ENCODE results near the gene TRMT10A. TPM values are rescaled to one million over a fixed set of nuclear protein-coding genes. Genes with fewer than 3 reads are reported as not detected.

The TRMT10A gene
- total RNA-seq, 1 experiment from 2014 or later: 7.4 TPM

DNA sequence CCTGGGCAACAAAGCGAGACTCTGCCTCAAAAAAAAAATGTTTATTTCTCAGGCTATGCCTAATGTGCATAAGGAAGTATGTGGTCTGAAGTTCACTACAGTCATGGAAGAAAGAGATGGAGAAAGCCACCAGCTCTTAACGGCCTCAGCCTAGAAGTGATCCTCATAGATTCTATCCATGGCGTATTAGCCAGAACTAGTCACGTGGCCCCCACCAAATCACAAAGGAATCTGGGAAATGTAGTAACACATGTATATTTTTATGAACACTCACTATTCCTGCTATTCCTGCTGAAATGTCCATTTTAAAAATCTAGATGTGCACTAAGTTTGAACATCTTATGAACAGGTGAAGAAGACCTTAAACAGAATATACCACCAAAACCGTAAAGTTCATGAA is 44.6 kb upstream of the TRMT10A start:
- CTCF ChIA-PET: no interaction called here
- Histone ChIP-seq H3K79me2 (ENCODE audit: insufficient read depth, low read length) (no peaks in the 10 kb centered on the region), H3K9me3 (ENCODE audit: control insufficient read depth in 1 of 2, insufficient read depth in 1 of 2, low read depth in 1 of 2, low read length in 2 of 2) (no peaks in the 10 kb centered on the region), H3K9ac (ENCODE audit: low read length) (no peak overlapping the region), H3K36me3 (ENCODE audit: control insufficient read depth in 1 of 2, insufficient read depth in 2 of 2, low read length in 2 of 2) (no peaks in the 10 kb centered on the region), H3K4me3 (replicated peaks in 1 of 2; ENCODE audit: low read depth in 1 of 2, low read length in 2 of 2) (no peak overlapping the region), H3K27ac (ENCODE audit: low read depth, low read length) (no peak overlapping the region), H4K20me1 (ENCODE audit: insufficient read depth) (no peaks in the 10 kb centered on the region), H3K4me2 (ENCODE audit: low read length) (no peak overlapping the region), H3K27me3 (ENCODE audit: insufficient read depth, low read length) (no peaks in the 10 kb centered on the region), H2AFZ (ENCODE audit: low read depth, low read length, poor library complexity, severe bottlenecking) (no peak overlapping the region), H3K9me2 (ENCODE audit: insufficient read depth) (no peaks in the 10 kb centered on the region), H3K4me1 (ENCODE audit: control insufficient read depth in 1 of 2, insufficient read depth in 2 of 2, low read length in 2 of 2) (no peaks in the 10 kb centered on the region)
- no peak for DNase-seq (ENCODE audit: low read depth, low spot score)
- POLR2A ChIA-PET: no interaction called here
- intact Hi-C loops (cut with micrococcal nuclease): no loop called here
- RAD21 ChIA-PET (ENCODE audit: low non-redundant PET in 1 of 2, low total read pairs in 2 of 2, uncharacterized antibody in 2 of 2, unreplicated experiment in 2 of 2): no interaction called here
- TF ChIP-seq ATF3 (IDR thresholded peaks at IDR 0.05): no peak
- no peak for TF ChIP-seq EGR1 (IDR thresholded peaks at IDR 0.05; ENCODE audit: low read depth)
- no peak for TF ChIP-seq ELF1 (IDR thresholded peaks at IDR 0.05; ENCODE audit: borderline replicate concordance, low read depth)
- no peak for TF ChIP-seq ZFX (IDR thresholded peaks at IDR 0.05)
- no peak for TF ChIP-seq CEBPB (IDR thresholded peaks at IDR 0.05; ENCODE audit: low read depth)
- TF ChIP-seq, protein P1, sequence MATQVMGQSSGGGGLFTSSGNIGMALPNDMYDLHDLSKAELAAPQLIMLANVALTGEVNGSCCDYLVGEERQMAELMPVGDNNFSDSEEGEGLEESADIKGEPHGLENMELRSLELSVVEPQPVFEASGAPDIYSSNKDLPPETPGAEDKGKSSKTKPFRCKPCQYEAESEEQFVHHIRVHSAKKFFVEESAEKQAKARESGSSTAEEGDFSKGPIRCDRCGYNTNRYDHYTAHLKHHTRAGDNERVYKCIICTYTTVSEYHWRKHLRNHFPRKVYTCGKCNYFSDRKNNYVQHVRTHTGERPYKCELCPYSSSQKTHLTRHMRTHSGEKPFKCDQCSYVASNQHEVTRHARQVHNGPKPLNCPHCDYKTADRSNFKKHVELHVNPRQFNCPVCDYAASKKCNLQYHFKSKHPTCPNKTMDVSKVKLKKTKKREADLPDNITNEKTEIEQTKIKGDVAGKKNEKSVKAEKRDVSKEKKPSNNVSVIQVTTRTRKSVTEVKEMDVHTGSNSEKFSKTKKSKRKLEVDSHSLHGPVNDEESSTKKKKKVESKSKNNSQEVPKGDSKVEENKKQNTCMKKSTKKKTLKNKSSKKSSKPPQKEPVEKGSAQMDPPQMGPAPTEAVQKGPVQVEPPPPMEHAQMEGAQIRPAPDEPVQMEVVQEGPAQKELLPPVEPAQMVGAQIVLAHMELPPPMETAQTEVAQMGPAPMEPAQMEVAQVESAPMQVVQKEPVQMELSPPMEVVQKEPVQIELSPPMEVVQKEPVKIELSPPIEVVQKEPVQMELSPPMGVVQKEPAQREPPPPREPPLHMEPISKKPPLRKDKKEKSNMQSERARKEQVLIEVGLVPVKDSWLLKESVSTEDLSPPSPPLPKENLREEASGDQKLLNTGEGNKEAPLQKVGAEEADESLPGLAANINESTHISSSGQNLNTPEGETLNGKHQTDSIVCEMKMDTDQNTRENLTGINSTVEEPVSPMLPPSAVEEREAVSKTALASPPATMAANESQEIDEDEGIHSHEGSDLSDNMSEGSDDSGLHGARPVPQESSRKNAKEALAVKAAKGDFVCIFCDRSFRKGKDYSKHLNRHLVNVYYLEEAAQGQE (IDR thresholded peaks at IDR 0.05; ENCODE audit: low read depth): no peak
- TF ChIP-seq ZNF274 (IDR thresholded peaks at IDR 0.05; ENCODE audit: low read depth, low read length): no peak
- TF ChIP-seq, protein P2, sequence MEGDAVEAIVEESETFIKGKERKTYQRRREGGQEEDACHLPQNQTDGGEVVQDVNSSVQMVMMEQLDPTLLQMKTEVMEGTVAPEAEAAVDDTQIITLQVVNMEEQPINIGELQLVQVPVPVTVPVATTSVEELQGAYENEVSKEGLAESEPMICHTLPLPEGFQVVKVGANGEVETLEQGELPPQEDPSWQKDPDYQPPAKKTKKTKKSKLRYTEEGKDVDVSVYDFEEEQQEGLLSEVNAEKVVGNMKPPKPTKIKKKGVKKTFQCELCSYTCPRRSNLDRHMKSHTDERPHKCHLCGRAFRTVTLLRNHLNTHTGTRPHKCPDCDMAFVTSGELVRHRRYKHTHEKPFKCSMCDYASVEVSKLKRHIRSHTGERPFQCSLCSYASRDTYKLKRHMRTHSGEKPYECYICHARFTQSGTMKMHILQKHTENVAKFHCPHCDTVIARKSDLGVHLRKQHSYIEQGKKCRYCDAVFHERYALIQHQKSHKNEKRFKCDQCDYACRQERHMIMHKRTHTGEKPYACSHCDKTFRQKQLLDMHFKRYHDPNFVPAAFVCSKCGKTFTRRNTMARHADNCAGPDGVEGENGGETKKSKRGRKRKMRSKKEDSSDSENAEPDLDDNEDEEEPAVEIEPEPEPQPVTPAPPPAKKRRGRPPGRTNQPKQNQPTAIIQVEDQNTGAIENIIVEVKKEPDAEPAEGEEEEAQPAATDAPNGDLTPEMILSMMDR (IDR thresholded peaks at IDR 0.05 in 2 of 3, conservative IDR thresholded peaks at IDR 0.05 in 1 of 3; ENCODE audit: borderline replicate concordance in 1 of 3, insufficient read depth in 1 of 3, low read depth in 2 of 3, low read length in 2 of 3): no peak
- TF ChIP-seq, protein P3, sequence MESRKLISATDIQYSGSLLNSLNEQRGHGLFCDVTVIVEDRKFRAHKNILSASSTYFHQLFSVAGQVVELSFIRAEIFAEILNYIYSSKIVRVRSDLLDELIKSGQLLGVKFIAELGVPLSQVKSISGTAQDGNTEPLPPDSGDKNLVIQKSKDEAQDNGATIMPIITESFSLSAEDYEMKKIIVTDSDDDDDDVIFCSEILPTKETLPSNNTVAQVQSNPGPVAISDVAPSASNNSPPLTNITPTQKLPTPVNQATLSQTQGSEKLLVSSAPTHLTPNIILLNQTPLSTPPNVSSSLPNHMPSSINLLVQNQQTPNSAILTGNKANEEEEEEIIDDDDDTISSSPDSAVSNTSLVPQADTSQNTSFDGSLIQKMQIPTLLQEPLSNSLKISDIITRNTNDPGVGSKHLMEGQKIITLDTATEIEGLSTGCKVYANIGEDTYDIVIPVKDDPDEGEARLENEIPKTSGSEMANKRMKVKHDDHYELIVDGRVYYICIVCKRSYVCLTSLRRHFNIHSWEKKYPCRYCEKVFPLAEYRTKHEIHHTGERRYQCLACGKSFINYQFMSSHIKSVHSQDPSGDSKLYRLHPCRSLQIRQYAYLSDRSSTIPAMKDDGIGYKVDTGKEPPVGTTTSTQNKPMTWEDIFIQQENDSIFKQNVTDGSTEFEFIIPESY (IDR thresholded peaks at IDR 0.05; ENCODE audit: extremely low read depth, insufficient replicate concordance, low read length): no peak
- TF ChIP-seq, protein P4, sequence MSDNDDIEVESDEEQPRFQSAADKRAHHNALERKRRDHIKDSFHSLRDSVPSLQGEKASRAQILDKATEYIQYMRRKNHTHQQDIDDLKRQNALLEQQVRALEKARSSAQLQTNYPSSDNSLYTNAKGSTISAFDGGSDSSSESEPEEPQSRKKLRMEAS (IDR thresholded peaks at IDR 0.05): no peak
- TF ChIP-seq CBX3 (IDR thresholded peaks at IDR 0.05; ENCODE audit: low read depth): no peak
- no peak for TF ChIP-seq JUND (IDR thresholded peaks at IDR 0.05)
- no peak for TF ChIP-seq EZH2phosphoT487 (IDR thresholded peaks at IDR 0.05; ENCODE audit: borderline replicate concordance)
- TF ChIP-seq FOSL1 (IDR thresholded peaks at IDR 0.05; ENCODE audit: low read depth): no peak
- no peak for TF ChIP-seq YY1 (IDR thresholded peaks at IDR 0.05; ENCODE audit: extremely low read depth, insufficient replicate concordance, low read depth, low read length)
- TF ChIP-seq SRF (IDR thresholded peaks at IDR 0.05; ENCODE audit: low read depth): no peak
- no peak for TF ChIP-seq POLR2A (IDR thresholded peaks at IDR 0.05; ENCODE audit: borderline replicate concordance, extremely low read depth, insufficient read depth, insufficient read length)
- ATAC-seq: no peak
- no TSS peak for BruUV-seq (replicated peaks)

All from HCT116 (cell line).